ENCODE results near the gene TWSG1.
A peak's percentile ranks its signal among the peaks of the same experiment; 100 is the strongest.
"Not testable (repeated sequence)": the region's sequence is repeated elsewhere in the genome, so short reads cannot be mapped to it uniquely, and the experiment has no call there.

TWSG1 gene

DNA sequence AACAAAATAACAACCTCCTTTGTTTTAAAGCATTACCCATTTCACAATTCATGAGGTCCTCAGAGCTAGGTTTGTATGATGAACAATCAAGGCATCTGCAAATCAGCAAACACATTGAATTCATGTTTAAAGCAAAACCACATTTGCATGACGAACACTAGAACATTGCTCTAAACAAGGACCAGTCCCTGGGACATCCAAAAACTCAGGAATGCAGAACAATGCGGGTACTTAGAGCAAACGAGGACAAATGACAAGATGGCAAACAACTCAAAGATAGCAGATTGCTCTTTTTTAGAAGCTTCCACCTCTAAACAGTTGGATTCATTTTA, 95.1 kb downstream of the TWSG1 start:
- Histone ChIP-seq H3K9me3 (ENCODE audit: severe bottlenecking) (peaks cover 9% of the 10 kb centered on the region), H3K27ac (no peak overlapping the region), H3K36me3 (no peaks in the 10 kb centered on the region), H3K27me3 (ENCODE audit: insufficient read depth, low read depth, severe bottlenecking) (no peaks in the 10 kb centered on the region), H3K4me3 (ENCODE audit: low read depth, low read length) (no peak overlapping the region)
- DNase-seq = no peak
- TF ChIP-seq, protein P1, sequence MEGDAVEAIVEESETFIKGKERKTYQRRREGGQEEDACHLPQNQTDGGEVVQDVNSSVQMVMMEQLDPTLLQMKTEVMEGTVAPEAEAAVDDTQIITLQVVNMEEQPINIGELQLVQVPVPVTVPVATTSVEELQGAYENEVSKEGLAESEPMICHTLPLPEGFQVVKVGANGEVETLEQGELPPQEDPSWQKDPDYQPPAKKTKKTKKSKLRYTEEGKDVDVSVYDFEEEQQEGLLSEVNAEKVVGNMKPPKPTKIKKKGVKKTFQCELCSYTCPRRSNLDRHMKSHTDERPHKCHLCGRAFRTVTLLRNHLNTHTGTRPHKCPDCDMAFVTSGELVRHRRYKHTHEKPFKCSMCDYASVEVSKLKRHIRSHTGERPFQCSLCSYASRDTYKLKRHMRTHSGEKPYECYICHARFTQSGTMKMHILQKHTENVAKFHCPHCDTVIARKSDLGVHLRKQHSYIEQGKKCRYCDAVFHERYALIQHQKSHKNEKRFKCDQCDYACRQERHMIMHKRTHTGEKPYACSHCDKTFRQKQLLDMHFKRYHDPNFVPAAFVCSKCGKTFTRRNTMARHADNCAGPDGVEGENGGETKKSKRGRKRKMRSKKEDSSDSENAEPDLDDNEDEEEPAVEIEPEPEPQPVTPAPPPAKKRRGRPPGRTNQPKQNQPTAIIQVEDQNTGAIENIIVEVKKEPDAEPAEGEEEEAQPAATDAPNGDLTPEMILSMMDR (IDR thresholded peaks at IDR 0.05; ENCODE audit: low read depth, low read length) = no peak

- DNase-seq; H3K36me3 ChIP-seq; H3K4me3 ChIP-seq (ENCODE audit: low read depth, low read length); H3K9me3 ChIP-seq (ENCODE audit: severe bottlenecking); H3K27ac ChIP-seq; H3K27me3 ChIP-seq (ENCODE audit: insufficient read depth, low read depth, severe bottlenecking): not testable (repeated sequence)
Measured at GRCh38 chr18:9430315-9430714, 95.7 kb downstream of the TWSG1 start.

GRCh38 chr18:9431296-9431695, 96.7 kb downstream of the TWSG1 start:
- H3K9me3 ChIP-seq (ENCODE audit: severe bottlenecking) = peaks cover 13% of the 10 kb centered on the region
- no peak for DNase-seq
- H3K27me3 ChIP-seq (ENCODE audit: insufficient read depth, low read depth, severe bottlenecking) = no peaks in the 10 kb centered on the region
- H3K4me3 ChIP-seq (ENCODE audit: low read depth, low read length) = no peak overlapping the region
- TF ChIP-seq, protein P1 (IDR thresholded peaks at IDR 0.05; ENCODE audit: low read depth, low read length) = no peak
- H3K36me3 ChIP-seq = no peaks in the 10 kb centered on the region
- no peak overlapping the region for H3K27ac ChIP-seq

DNA sequence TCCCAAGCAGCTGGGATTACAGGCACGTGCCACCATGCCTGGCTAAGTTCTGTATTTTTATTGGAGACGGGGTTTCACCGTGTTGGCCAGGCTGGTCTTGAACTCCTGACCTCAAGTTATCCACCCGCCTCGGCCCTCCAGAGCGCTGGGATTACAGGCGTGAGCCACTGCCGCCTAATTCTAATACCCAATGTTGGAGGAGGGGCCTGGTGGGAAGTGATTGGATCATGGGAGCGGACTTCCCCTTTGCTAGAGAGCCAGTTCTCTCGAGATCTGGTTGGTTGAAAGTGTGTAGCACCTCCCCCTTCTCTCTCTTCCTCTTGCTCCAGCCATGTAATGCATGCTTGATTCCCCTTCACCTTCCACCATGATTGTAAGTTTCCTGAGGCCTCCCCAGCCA, 98.5 kb downstream of the TWSG1 start:
- peak; percentile 46 for DNase-seq
- H3K27ac ChIP-seq = peak overlapping the region; percentile 94
- H3K36me3 ChIP-seq; H3K4me3 ChIP-seq (ENCODE audit: low read depth, low read length); H3K27me3 ChIP-seq (ENCODE audit: insufficient read depth, low read depth, severe bottlenecking); H3K9me3 ChIP-seq (ENCODE audit: severe bottlenecking): not testable (repeated sequence)

GRCh38 chr18:9433671-9434121, 99.1 kb downstream of the TWSG1 start:
- H3K9me3 ChIP-seq (ENCODE audit: severe bottlenecking) = peaks cover 7% of the 10 kb centered on the region
- no peaks in the 10 kb centered on the region for H3K27me3 ChIP-seq (ENCODE audit: insufficient read depth, low read depth, severe bottlenecking)
- peak; percentile 80 for DNase-seq
- TF ChIP-seq, protein P1 (IDR thresholded peaks at IDR 0.05; ENCODE audit: low read depth, low read length) = no peak
- no peaks in the 10 kb centered on the region for H3K36me3 ChIP-seq
- H3K4me3 ChIP-seq (ENCODE audit: low read depth, low read length) = peak overlapping the region; percentile 31; the same call in 1 of the 2 replicates
- peak overlapping the region; percentile 94 for H3K27ac ChIP-seq

DNA sequence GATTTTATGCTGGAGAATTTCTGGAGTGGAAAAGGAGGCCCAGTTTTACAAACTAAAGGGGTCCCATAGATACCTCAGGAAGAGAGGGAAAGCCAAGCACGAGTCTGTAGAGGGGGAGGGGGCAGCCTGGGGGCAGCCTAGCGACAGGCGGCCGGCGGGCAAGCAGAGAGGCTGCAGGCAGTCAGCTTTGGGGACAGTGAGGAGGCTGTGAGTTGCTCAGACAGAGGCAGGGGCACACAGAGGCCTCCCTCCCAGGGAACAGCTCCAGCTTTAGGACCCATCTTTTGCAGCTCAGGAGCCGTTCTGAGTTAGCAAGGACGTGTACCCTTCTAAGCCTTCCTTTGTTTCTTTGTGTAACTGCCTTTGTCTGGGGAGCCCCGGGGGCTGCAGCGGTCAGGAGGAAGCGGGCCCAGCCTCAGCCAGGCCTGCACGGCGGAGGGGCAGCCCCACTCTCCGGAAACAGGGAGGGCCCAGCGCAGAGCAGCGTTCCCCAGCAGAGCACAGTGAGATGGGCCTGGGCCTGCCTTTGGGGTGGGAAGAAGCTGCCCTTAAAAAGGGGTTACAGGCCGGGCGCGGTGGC, 99.6 kb downstream of the TWSG1 start:
- TF ChIP-seq, protein P1 (IDR thresholded peaks at IDR 0.05; ENCODE audit: low read depth, low read length) = no peak
- Histone ChIP-seq H3K4me3 (ENCODE audit: low read depth, low read length) (peak overlapping the region; percentile 26; the same call in 1 of the 2 replicates), H3K27me3 (ENCODE audit: insufficient read depth, low read depth, severe bottlenecking) (no peaks in the 10 kb centered on the region), H3K36me3 (no peaks in the 10 kb centered on the region), H3K9me3 (ENCODE audit: severe bottlenecking) (peaks cover 7% of the 10 kb centered on the region), H3K27ac (peak overlapping the region; percentile 94)
- no peak for DNase-seq

GRCh38 chr18:9435041-9435440, 100.5 kb downstream of the TWSG1 start:
- Histone ChIP-seq H3K9me3 (ENCODE audit: severe bottlenecking) (peaks cover 7% of the 10 kb centered on the region), H3K4me3 (ENCODE audit: low read depth, low read length) (no peak overlapping the region), H3K27me3 (ENCODE audit: insufficient read depth, low read depth, severe bottlenecking) (no peaks in the 10 kb centered on the region), H3K36me3 (no peaks in the 10 kb centered on the region), H3K27ac (no peak overlapping the region)
- DNase-seq = no peak
- TF ChIP-seq, protein P1 (IDR thresholded peaks at IDR 0.05; ENCODE audit: low read depth, low read length) = no peak
